ENCODE measurements around the gene CORO1C.

GRCh38 chr12:108677381-108677780 is 53.9 kb downstream of the CORO1C start:
- TF ChIP-seq GATA2 (IDR thresholded peaks at IDR 0.05; ENCODE audit: low read depth, low read length) (no peak), GATA3 (IDR thresholded peaks at IDR 0.05; ENCODE audit: low read depth, low read length) (no peak)

All from SH-SY5Y (cell line).